ENCODE results near the gene GJA1. TPM values are rescaled to one million over a fixed set of nuclear protein-coding genes. Genes with fewer than 3 reads are reported as not detected.
"Not testable (repeated sequence)": the region's sequence is repeated elsewhere in the genome, so short reads cannot be mapped to it uniquely, and the experiment has no call there.

Gene GJA1
- total and polyA plus RNA-seq, 3 experiments from 2014 or later: not detected

- H3K4me3 ChIP-seq (ENCODE audit: low read length); CTCF ChIA-PET; H3K36me3 ChIP-seq (ENCODE audit: insufficient read depth, low read length); H3K9me3 ChIP-seq (ENCODE audit: low read length); H3K4me1 ChIP-seq (ENCODE audit: insufficient read depth, low read length); POLR2A ChIA-PET; H3K4me1 Mint-ChIP-seq; DNase-seq; H3K27me3 ChIP-seq (ENCODE audit: insufficient read depth, low read length, poor library complexity, severe bottlenecking); H3K36me3 Mint-ChIP-seq; H3K27ac ChIP-seq (ENCODE audit: low read depth, low read length); H3K9me3 Mint-ChIP-seq; H3K27ac Mint-ChIP-seq: not testable (repeated sequence)
- peaks cover 5 to 13% of the 10 kb centered on the region in 2 donors for H3K27me3 Mint-ChIP-seq
- H3K4me3 Mint-ChIP-seq: peak overlapping the region in 1 of 7 donors; percentile 40
These were observed 3.7 kb upstream of the GJA1 start for GRCh38 chr6:121431776-121432175.

DNA sequence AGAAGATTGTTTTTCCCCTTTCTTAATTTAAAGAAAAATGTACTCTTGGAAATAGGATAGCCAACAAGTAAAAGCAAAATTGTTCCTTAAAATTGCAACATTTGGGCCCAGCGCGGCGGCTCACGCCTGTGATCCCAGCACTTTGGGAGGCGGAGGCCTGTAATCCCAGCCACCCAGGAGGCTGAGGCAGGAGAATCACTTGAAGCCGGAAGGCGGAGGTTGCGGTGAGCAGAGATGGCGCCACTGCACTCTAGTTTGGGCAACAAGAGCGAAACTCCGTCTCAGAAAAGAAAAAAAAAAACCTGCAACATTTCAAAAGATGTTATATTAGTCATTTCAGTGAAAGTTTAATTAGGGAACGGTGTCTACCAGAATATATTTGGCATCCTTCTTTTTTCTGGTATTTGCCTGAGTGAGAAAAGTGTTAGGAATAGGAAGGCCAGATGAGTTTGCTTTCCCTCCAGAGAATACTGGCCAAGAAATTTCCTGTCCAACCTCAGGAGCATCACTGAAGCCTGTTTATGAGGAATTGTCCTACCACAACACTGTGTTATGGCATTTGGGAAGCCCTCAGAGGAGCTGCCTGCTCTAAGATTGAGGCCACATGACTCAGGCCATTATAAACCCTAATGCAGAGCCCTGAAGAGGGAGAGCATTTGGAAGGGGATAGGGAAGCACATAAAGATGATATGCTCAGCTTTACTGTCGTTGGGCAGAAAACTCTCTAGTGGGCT is 1.2 kb upstream of the GJA1 start:
- H3K27me3 ChIP-seq (ENCODE audit: insufficient read depth, low read length, poor library complexity, severe bottlenecking): no peaks in the 10 kb centered on the region
- no peak for DNase-seq
- Mint-ChIP-seq H3K4me3 (no peak overlapping the region), H3K27ac (no peak overlapping the region), H3K4me1 (peaks cover 18 to 22% (median 21%) of the 10 kb centered on the region in 3 donors), H3K9me3 (no peaks in the 10 kb centered on the region), H3K27me3 (peaks cover 20 to 33% of the 10 kb centered on the region in 2 donors), H3K36me3 (no peaks in the 10 kb centered on the region)
- no peaks in the 10 kb centered on the region for H3K9me3 ChIP-seq (ENCODE audit: low read length)
- H3K27ac ChIP-seq (ENCODE audit: low read depth, low read length): no peak overlapping the region
- H3K4me1 ChIP-seq (ENCODE audit: insufficient read depth, low read length): peaks cover 14% of the 10 kb centered on the region
- no peaks in the 10 kb centered on the region for H3K36me3 ChIP-seq (ENCODE audit: insufficient read depth, low read length)
- no peak overlapping the region for H3K4me3 ChIP-seq (ENCODE audit: low read length)
- ChIA-PET CTCF (no interaction called here), POLR2A (no interaction called here)

GRCh38 chr6:121436274-121436857 is 920 bp downstream of the GJA1 start:
- POLR2A ChIA-PET: no interaction called here
- H3K9me3 Mint-ChIP-seq: no peaks in the 10 kb centered on the region

DNA sequence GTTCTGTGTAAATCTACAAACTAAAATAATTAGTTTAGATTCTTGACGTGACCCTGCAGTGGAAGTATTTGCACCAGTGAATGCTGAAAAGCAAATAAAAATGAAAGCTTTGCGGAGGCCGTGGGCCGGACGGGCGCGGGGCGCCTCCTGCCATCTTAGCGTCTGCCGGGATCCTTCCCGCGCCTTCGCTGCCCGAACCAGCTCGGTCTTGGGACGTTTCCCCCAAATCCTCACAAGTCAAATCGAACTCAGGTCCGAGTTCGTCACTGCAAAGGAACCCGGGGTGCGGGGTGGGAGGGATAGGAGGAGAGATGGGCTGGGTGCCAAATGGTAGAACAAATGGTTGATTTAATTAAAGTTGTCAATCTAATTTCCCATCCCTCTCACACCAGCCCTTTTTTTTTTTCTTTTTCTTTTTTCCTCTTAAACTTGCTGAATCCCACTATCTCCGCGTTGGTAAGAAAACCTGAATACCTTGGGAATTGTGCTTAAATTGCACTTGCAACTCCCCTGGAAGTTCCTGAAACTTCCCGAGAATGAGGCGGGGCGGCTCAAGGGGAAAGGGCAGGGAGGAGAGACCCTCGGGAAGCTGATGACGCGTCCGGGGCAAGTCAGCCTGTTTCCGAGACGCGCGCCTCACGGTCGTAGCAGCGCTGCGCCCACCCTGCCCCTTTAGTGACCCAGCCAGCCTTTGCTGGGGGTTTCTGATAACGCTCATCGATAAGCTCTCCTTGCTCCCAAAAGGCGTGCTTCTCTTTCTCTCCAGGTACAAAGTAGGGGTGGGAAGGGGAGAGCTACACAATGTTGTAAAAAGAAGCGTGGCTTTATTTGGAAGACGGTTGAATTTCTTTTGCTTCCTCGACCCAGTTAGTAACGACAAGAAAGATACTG is 1.8 kb downstream of the GJA1 start:
- H3K9me3 ChIP-seq (ENCODE audit: low read length): no peaks in the 10 kb centered on the region
- ChIA-PET CTCF (no interaction called here), POLR2A (no interaction called here)
- H3K36me3 ChIP-seq (ENCODE audit: insufficient read depth, low read length): no peaks in the 10 kb centered on the region
- H3K36me3 Mint-ChIP-seq: no peaks in the 10 kb centered on the region
- peak overlapping the region; percentile 46 to 79 (median 75) for H3K4me3 Mint-ChIP-seq
- H3K9me3 Mint-ChIP-seq: no peaks in the 10 kb centered on the region
- H3K27me3 Mint-ChIP-seq: peaks cover 30 to 48% of the 10 kb centered on the region in 2 donors
- H3K27me3 ChIP-seq (ENCODE audit: insufficient read depth, low read length, poor library complexity, severe bottlenecking): no peaks in the 10 kb centered on the region
- peaks cover 14% of the 10 kb centered on the region for H3K4me1 ChIP-seq (ENCODE audit: insufficient read depth, low read length)
- no peak for DNase-seq
- H3K4me1 Mint-ChIP-seq: peaks cover 18 to 22% (median 21%) of the 10 kb centered on the region in 3 donors
- H3K27ac ChIP-seq (ENCODE audit: low read depth, low read length): no peak overlapping the region
- peak overlapping the region in 2 of 8 donors; percentile 36 to 41 for H3K27ac Mint-ChIP-seq
- H3K4me3 ChIP-seq (ENCODE audit: low read length): peak overlapping the region; percentile 52

More at GRCh38 chr6:121436274-121436857, 920 bp downstream of the GJA1 start:
- H3K4me1 ChIP-seq (ENCODE audit: insufficient read depth, low read length): peaks cover 14% of the 10 kb centered on the region
- Mint-ChIP-seq H3K27ac (no peak overlapping the region), H3K36me3 (no peaks in the 10 kb centered on the region), H3K4me1 (peaks cover 18 to 22% (median 21%) of the 10 kb centered on the region in 3 donors), H3K27me3 (peaks cover 27 to 44% of the 10 kb centered on the region in 2 donors), H3K4me3 (peak overlapping the region; percentile 46 to 79 (median 75))
- H3K4me3 ChIP-seq (ENCODE audit: low read length): peak overlapping the region; percentile 52
- CTCF ChIA-PET: no interaction called here
- no peaks in the 10 kb centered on the region for H3K9me3 ChIP-seq (ENCODE audit: low read length)
- H3K27me3 ChIP-seq (ENCODE audit: insufficient read depth, low read length, poor library complexity, severe bottlenecking): no peaks in the 10 kb centered on the region
- H3K27ac ChIP-seq (ENCODE audit: low read depth, low read length): no peak overlapping the region
- DNase-seq: no peak
- no peaks in the 10 kb centered on the region for H3K36me3 ChIP-seq (ENCODE audit: insufficient read depth, low read length)

DNA sequence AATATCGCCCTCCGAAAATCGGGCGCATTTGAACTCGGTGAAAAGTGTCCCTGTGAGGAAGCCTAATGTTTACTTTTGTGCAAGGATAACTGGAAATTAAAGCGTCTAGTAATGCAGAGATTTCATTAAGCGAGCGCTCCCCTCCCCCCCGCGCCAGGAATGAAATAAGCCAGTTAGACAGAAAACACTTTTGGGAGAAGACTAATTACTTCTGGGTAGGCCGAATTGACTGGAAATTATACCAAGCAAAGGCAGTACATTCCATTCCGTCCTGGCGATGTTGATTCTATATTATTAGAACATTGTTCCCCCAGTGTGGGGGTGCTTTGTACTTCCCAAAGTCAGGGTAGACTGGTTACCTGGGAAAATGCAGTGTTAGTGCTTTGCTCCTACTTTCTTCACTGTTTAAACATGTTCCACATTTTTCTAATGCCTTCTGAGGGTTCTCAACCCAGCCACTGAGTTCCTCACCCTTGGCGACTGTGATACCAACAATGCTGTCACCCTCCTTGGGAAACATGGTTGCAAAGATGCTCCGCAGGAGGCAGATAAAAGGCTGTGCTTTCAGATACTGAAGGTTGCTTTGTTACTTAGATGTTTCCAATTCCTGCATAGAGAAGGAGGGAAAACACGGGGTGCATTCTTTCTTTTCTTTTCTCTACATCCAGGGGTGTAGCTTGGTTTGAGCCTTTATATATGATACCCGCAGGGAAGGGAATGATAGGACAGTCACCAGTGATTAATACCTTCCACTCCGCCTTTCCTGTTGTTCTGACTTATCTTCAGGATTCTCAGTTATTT is 2.6 kb downstream of the GJA1 start:
- POLR2A ChIA-PET: no interaction called here
- CTCF ChIA-PET: no interaction called here
- Histone ChIP-seq H3K27ac (ENCODE audit: low read depth, low read length) (no peak overlapping the region), H3K4me3 (ENCODE audit: low read length) (peak overlapping the region; percentile 52), H3K27me3 (ENCODE audit: insufficient read depth, low read length, poor library complexity, severe bottlenecking) (no peaks in the 10 kb centered on the region), H3K4me1 (ENCODE audit: insufficient read depth, low read length) (peaks cover 14% of the 10 kb centered on the region), H3K36me3 (ENCODE audit: insufficient read depth, low read length) (no peaks in the 10 kb centered on the region), H3K9me3 (ENCODE audit: low read length) (no peaks in the 10 kb centered on the region)
- H3K36me3 Mint-ChIP-seq: no peaks in the 10 kb centered on the region
- peaks cover 30 to 53% of the 10 kb centered on the region in 2 donors for H3K27me3 Mint-ChIP-seq
- H3K4me1 Mint-ChIP-seq: peaks cover 18 to 22% (median 21%) of the 10 kb centered on the region in 3 donors
- no peaks in the 10 kb centered on the region for H3K9me3 Mint-ChIP-seq
- peak overlapping the region in 1 of 8 donors; percentile 41 for H3K27ac Mint-ChIP-seq
- H3K4me3 Mint-ChIP-seq: peak overlapping the region; percentile 50 to 79 (median 75)
- no peak for DNase-seq

- no peak for DNase-seq
- Histone ChIP-seq H3K27me3 (ENCODE audit: insufficient read depth, low read length, poor library complexity, severe bottlenecking) (no peaks in the 10 kb centered on the region), H3K4me1 (ENCODE audit: insufficient read depth, low read length) (peaks cover 14% of the 10 kb centered on the region), H3K9me3 (ENCODE audit: low read length) (no peaks in the 10 kb centered on the region), H3K4me3 (ENCODE audit: low read length) (no peak overlapping the region), H3K27ac (ENCODE audit: low read depth, low read length) (no peak overlapping the region), H3K36me3 (ENCODE audit: insufficient read depth, low read length) (no peaks in the 10 kb centered on the region)
- Mint-ChIP-seq H3K4me1 (peaks cover 18 to 22% (median 21%) of the 10 kb centered on the region in 3 donors), H3K27ac (no peak overlapping the region), H3K4me3 (no peak overlapping the region), H3K36me3 (no peaks in the 10 kb centered on the region), H3K9me3 (no peaks in the 10 kb centered on the region), H3K27me3 (peaks cover 30 to 54% of the 10 kb centered on the region in 2 donors)
- POLR2A ChIA-PET: no interaction called here
- CTCF ChIA-PET: no interaction called here
These were observed 3.4 kb downstream of the GJA1 start for GRCh38 chr6:121438869-121439268.

- H3K4me1 Mint-ChIP-seq: peaks cover 18 to 22% (median 21%) of the 10 kb centered on the region in 3 donors
- H3K36me3 Mint-ChIP-seq: no peaks in the 10 kb centered on the region
- H3K4me3 Mint-ChIP-seq: no peak overlapping the region
- Histone ChIP-seq H3K36me3 (ENCODE audit: insufficient read depth, low read length) (no peaks in the 10 kb centered on the region), H3K4me1 (ENCODE audit: insufficient read depth, low read length) (peaks cover 14% of the 10 kb centered on the region), H3K9me3 (ENCODE audit: low read length) (no peaks in the 10 kb centered on the region), H3K27me3 (ENCODE audit: insufficient read depth, low read length, poor library complexity, severe bottlenecking) (no peaks in the 10 kb centered on the region), H3K27ac (ENCODE audit: low read depth, low read length) (no peak overlapping the region), H3K4me3 (ENCODE audit: low read length) (no peak overlapping the region)
- POLR2A ChIA-PET: no interaction called here
- no peak for DNase-seq
- no peaks in the 10 kb centered on the region for H3K9me3 Mint-ChIP-seq
- no peak overlapping the region for H3K27ac Mint-ChIP-seq
- H3K27me3 Mint-ChIP-seq: peaks cover 30 to 52% of the 10 kb centered on the region in 2 donors
- CTCF ChIA-PET: no interaction called here
These were observed 4.0 kb downstream of the GJA1 start for GRCh38 chr6:121439475-121439874.
